Keratinocyte (primary cell): ENCODE results near the gene ARPIN.

Source experiments
- EZH2 ChIP-seq: IDR thresholded peaks from one replicate; pipeline ENCODE4 v1.6.1; 2012; ENCODE audit warnings: inconsistent platforms, mild to moderate bottlenecking, low read length, moderate library complexity
- TF ChIP-seq, protein P1 (sequence below), 3 experiments: IDR thresholded peaks in 1 of 3; conservative IDR thresholded peaks in 1 of 3; optimal IDR thresholded peaks in 1 of 3; 2 replicates in 2 of 3; 3 replicates in 1 of 3; pipeline versions ENCODE3 to v1.5.1; 2011; ENCODE audit warnings: low read length in 3 of 3, mild to moderate bottlenecking in 3 of 3, moderate library complexity in 2 of 3, control low read depth in 1 of 3, inconsistent platforms in 1 of 3; ENCODE audit not compliant: insufficient read depth in 2 of 3; ENCODE audit errors: extremely low read depth in 1 of 3

DNA sequence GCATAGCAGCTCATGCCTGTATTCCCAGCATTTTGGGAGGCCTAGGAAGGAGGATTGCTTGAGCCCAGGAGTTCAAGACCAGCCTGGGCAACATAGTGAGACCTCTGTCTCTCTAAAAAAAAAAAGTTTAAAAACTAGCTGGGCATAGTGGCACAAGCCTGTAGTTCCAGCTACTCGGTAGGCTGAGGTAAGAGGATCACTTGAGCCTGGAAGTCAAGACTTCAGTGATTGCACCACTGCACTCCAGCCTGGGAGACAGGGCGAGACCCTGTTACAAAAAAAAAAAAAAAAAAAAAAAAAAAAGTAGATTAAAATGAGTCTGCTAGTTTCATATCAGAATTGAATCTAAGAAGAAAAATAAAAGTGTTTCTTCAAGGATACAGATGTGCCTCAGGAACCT is 65.7 kb downstream of the ARPIN start:
- TF ChIP-seq, protein P1, sequence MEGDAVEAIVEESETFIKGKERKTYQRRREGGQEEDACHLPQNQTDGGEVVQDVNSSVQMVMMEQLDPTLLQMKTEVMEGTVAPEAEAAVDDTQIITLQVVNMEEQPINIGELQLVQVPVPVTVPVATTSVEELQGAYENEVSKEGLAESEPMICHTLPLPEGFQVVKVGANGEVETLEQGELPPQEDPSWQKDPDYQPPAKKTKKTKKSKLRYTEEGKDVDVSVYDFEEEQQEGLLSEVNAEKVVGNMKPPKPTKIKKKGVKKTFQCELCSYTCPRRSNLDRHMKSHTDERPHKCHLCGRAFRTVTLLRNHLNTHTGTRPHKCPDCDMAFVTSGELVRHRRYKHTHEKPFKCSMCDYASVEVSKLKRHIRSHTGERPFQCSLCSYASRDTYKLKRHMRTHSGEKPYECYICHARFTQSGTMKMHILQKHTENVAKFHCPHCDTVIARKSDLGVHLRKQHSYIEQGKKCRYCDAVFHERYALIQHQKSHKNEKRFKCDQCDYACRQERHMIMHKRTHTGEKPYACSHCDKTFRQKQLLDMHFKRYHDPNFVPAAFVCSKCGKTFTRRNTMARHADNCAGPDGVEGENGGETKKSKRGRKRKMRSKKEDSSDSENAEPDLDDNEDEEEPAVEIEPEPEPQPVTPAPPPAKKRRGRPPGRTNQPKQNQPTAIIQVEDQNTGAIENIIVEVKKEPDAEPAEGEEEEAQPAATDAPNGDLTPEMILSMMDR (optimal IDR thresholded peaks at IDR 0.05 in 1 of 3, IDR thresholded peaks at IDR 0.05 in 1 of 3, conservative IDR thresholded peaks at IDR 0.05 in 1 of 3; ENCODE audit: extremely low read depth in 1 of 3, insufficient read depth in 2 of 3, low read length in 3 of 3): no peak
- no peak for TF ChIP-seq EZH2
